ENCODE results near the gene ZNF267.
A peak's percentile ranks its signal among the peaks of the same experiment; 100 is the strongest.

GRCh38 chr16:31880322-31880979 is 6.8 kb downstream of the ZNF267 start:
- TF ChIP-seq, protein P1, sequence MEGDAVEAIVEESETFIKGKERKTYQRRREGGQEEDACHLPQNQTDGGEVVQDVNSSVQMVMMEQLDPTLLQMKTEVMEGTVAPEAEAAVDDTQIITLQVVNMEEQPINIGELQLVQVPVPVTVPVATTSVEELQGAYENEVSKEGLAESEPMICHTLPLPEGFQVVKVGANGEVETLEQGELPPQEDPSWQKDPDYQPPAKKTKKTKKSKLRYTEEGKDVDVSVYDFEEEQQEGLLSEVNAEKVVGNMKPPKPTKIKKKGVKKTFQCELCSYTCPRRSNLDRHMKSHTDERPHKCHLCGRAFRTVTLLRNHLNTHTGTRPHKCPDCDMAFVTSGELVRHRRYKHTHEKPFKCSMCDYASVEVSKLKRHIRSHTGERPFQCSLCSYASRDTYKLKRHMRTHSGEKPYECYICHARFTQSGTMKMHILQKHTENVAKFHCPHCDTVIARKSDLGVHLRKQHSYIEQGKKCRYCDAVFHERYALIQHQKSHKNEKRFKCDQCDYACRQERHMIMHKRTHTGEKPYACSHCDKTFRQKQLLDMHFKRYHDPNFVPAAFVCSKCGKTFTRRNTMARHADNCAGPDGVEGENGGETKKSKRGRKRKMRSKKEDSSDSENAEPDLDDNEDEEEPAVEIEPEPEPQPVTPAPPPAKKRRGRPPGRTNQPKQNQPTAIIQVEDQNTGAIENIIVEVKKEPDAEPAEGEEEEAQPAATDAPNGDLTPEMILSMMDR (IDR thresholded peaks at IDR 0.05): no peak
- TF ChIP-seq POLR2A (IDR thresholded peaks at IDR 0.05): peak in 1 of 2 donors; percentile 27

All from thyroid gland (tissue), 4 donors.